Neutrophil (primary cell): ENCODE data around the gene RMI2.
"Not testable (repeated sequence)": the region's sequence is repeated elsewhere in the genome, so short reads cannot be mapped to it uniquely, and the experiment has no call there.

Source experiments
- H3K27ac ChIP-seq: fragments of 200-600 bp; sonication (generic); 2 replicates; pipeline ENCODE4 v1.5.1; 2016; ENCODE audit warnings: mild to moderate bottlenecking, moderate library complexity
- H3K27me3 ChIP-seq: fragments of 200-600 bp; sonication (generic); 2 replicates; pipeline ENCODE4 v1.6.0; 2016; ENCODE audit warnings: mild to moderate bottlenecking
- H3K36me3 ChIP-seq: fragments of 200-600 bp; sonication (generic); 2 replicates; pipeline ENCODE4 v1.5.1; 2017
- H3K4me1 ChIP-seq, 2 experiments: fragments of 200-600 bp in 1 of 2; sonication (generic) in 1 of 2; 1 replicate in 1 of 2; 2 replicates in 1 of 2; pipeline versions ENCODE4 v1.5.1 to v1.6.1; 2013 to 2016; ENCODE audit warnings: low read depth in 1 of 2, low read length in 1 of 2, mild to moderate bottlenecking in 1 of 2, moderate library complexity in 1 of 2; ENCODE audit not compliant: control insufficient read depth in 1 of 2, insufficient read depth in 1 of 2
- H3K4me3 ChIP-seq, 2 experiments: fragments of 200-600 bp in 1 of 2; sonication (generic) in 1 of 2; 1 replicate in 1 of 2; 2 replicates in 1 of 2; pipeline ENCODE4 v1.5.1; 2013 to 2016; ENCODE audit warnings: low read depth in 1 of 2, low read length in 1 of 2, mild to moderate bottlenecking in 1 of 2, moderate library complexity in 1 of 2
- H3K9me3 ChIP-seq: fragments of 200-600 bp; sonication (generic); 2 replicates; pipeline ENCODE4 v1.5.1; 2016
- CTCF ChIP-seq: fragments of 200-600 bp; sonication (generic); IDR thresholded peaks from 2 replicates; pipeline ENCODE4 v1.5.1; 2016; ENCODE audit warnings: antibody characterized with exemption

RMI2 gene

GRCh38 chr16:11372073-11372828 lies 27.0 kb downstream of the RMI2 start:
- Histone ChIP-seq H3K4me3 (no peak overlapping the region), H3K27ac (no peak overlapping the region), H3K36me3 (no peaks in the 10 kb centered on the region), H3K27me3 (no peaks in the 10 kb centered on the region), H3K4me1 (peaks cover 11 to 13% of the 10 kb centered on the region in 2 experiments), H3K9me3 (no peaks in the 10 kb centered on the region)
- TF ChIP-seq CTCF, result no peak

- Histone ChIP-seq H3K4me1 (peaks cover 5 to 7% of the 10 kb centered on the region in 2 experiments), H3K4me3 (no peak overlapping the region), H3K9me3 (no peaks in the 10 kb centered on the region), H3K27ac (no peak overlapping the region), H3K27me3 (no peaks in the 10 kb centered on the region), H3K36me3 (no peaks in the 10 kb centered on the region)
- no peak for TF ChIP-seq CTCF
Observed at GRCh38 chr16:11372829-11373306, 27.6 kb downstream of the RMI2 start.

- no peak for TF ChIP-seq CTCF
- no peak overlapping the region for H3K27ac ChIP-seq
- H3K4me3 ChIP-seq, result no peak overlapping the region
- no peaks in the 10 kb centered on the region for H3K27me3 ChIP-seq
- H3K36me3 ChIP-seq, result no peaks in the 10 kb centered on the region
- H3K4me1 ChIP-seq, result peaks cover 5% of the 10 kb centered on the region in 2 experiments
- no peaks in the 10 kb centered on the region for H3K9me3 ChIP-seq
Observed at GRCh38 chr16:11374255-11374654, 29.0 kb downstream of the RMI2 start.

GRCh38 chr16:11377154-11377553 lies 31.9 kb downstream of the RMI2 start:
- Histone ChIP-seq H3K27ac (no peak overlapping the region), H3K36me3 (no peaks in the 10 kb centered on the region), H3K4me1 (peaks cover 0 to 4% of the 10 kb centered on the region in 2 experiments), H3K4me3 (no peak overlapping the region), H3K9me3 (no peaks in the 10 kb centered on the region), H3K27me3 (no peaks in the 10 kb centered on the region)
- no peak for TF ChIP-seq CTCF

GRCh38 chr16:11378951-11379350 lies 33.7 kb downstream of the RMI2 start:
- not testable (repeated sequence) for H3K36me3 ChIP-seq, H3K27me3 ChIP-seq, H3K27ac ChIP-seq, H3K4me1 ChIP-seq, H3K4me3 ChIP-seq, H3K9me3 ChIP-seq

- Histone ChIP-seq H3K9me3 (no peaks in the 10 kb centered on the region), H3K4me1 (peaks cover 0 to 4% of the 10 kb centered on the region in 2 experiments), H3K27ac (no peak overlapping the region), H3K4me3 (no peak overlapping the region), H3K27me3 (no peaks in the 10 kb centered on the region), H3K36me3 (peaks cover 13% of the 10 kb centered on the region)
- no peak for TF ChIP-seq CTCF
Observed at GRCh38 chr16:11379420-11379819, 34.2 kb downstream of the RMI2 start.
